K562 (cell line): ENCODE results near the gene TMEM63A. TPM values are rescaled to one million over a fixed set of nuclear protein-coding genes. Genes with fewer than 3 reads are reported as not detected.

ENCODE experiments used
- ARID2 ChIP-seq: fragments of 450-650 bp; IDR thresholded peaks from 2 replicates; pipeline ENCODE4 v1.6.1; 2017; ENCODE audit warnings: antibody characterized with exemption, mild to moderate bottlenecking
- CTCF ChIP-seq, 3 experiments: IDR thresholded peaks in 2 of 3; conservative IDR thresholded peaks in 1 of 3; 2 replicates each; pipeline ENCODE4 v1.5.1; 2011 to 2012; ENCODE audit warnings: low read length in 3 of 3, mild to moderate bottlenecking in 3 of 3, control low read depth in 2 of 3, improper control_type of control experiment in 1 of 3, inconsistent platforms in 1 of 3, low read depth in 1 of 3, mixed read lengths in 1 of 3, moderate library complexity in 1 of 3; ENCODE audit not compliant: insufficient read depth in 2 of 3
- GATAD2A ChIP-seq: fragments of 450-650 bp; IDR thresholded peaks from 2 replicates; pipeline ENCODE4 v1.6.1; 2017
- HOXB6 ChIP-seq: fragments of 250-450 bp; sonication (Bioruptor Pico); IDR thresholded peaks from 2 replicates; pipeline ENCODE4 v1.5.1; 2022; ENCODE audit warnings: mild to moderate bottlenecking, borderline replicate concordance
- MCM2 ChIP-seq: fragments of 450-650 bp; IDR thresholded peaks from 2 replicates; pipeline ENCODE4 v1.6.1; 2017; ENCODE audit warnings: low read depth, mild to moderate bottlenecking
- MYBL2 ChIP-seq, 2 experiments: fragments of 450-650 bp in 1 of 2; sonication (generic) in 1 of 2; formaldehyde crosslinking in 1 of 2; IDR thresholded peaks; 2 replicates each; pipeline versions ENCODE4 v1.6.1 to v1.8.1; 2017 to 2022; ENCODE audit warnings: borderline replicate concordance in 1 of 2, inconsistent platforms in 1 of 2, low read depth in 1 of 2, mild to moderate bottlenecking in 1 of 2, missing genetic modification reagents in 1 of 2, moderate library complexity in 1 of 2
- PCBP1 ChIP-seq: fragments of 200-400 bp; formaldehyde crosslinking; IDR thresholded peaks from 2 replicates; pipeline ENCODE4 v1.6.1; 2018; ENCODE audit warnings: mild to moderate bottlenecking, low read depth, low read length; ENCODE audit not compliant: poor library complexity, severe bottlenecking
- RBFOX2 ChIP-seq: fragments of 200-400 bp; formaldehyde crosslinking; IDR thresholded peaks from 2 replicates; pipeline ENCODE4 v1.6.1; 2017; ENCODE audit warnings: low read depth, mild to moderate bottlenecking, low read length, moderate library complexity
- RBM34 ChIP-seq: fragments of 200-400 bp; formaldehyde crosslinking; IDR thresholded peaks from 2 replicates; pipeline ENCODE4 v1.6.1; 2018; ENCODE audit warnings: low read length, borderline replicate concordance; ENCODE audit not compliant: insufficient read depth
- SMARCB1 ChIP-seq: IDR thresholded peaks from 2 replicates; pipeline ENCODE4 v1.6.1; 2011; ENCODE audit warnings: improper control_type of control experiment, low read depth; ENCODE audit not compliant: insufficient read length
- SP1 ChIP-seq: sonication (generic); formaldehyde crosslinking; IDR thresholded peaks from 2 replicates; pipeline ENCODE4 v1.8.1; 2022; ENCODE audit warnings: mild to moderate bottlenecking, missing genetic modification reagents
- TCF7L2 ChIP-seq: fragments of 150-350 bp; IDR thresholded peaks from 2 replicates; pipeline ENCODE4 v1.6.1; 2016; ENCODE audit warnings: low read depth, mild to moderate bottlenecking, low read length, moderate library complexity
- TEAD2 ChIP-seq: fragments of 450-650 bp; IDR thresholded peaks from 2 replicates; pipeline ENCODE4 v1.6.1; 2016; ENCODE audit warnings: missing genetic modification characterization, control low read depth, missing compliant biosample characterization
- ZBTB7A ChIP-seq: IDR thresholded peaks from 2 replicates; pipeline ENCODE4 v1.6.1; 2011; ENCODE audit warnings: low read depth, mild to moderate bottlenecking, low read length, moderate library complexity, borderline replicate concordance; ENCODE audit not compliant: control insufficient read depth
- ZNF253 ChIP-seq: fragments of 250-450 bp; sonication (Bioruptor Pico); conservative IDR thresholded peaks from 2 replicates; pipeline ENCODE4 v1.6.1; 2021; ENCODE audit warnings: mild to moderate bottlenecking
- ZNF583 ChIP-seq: fragments of 250-450 bp; sonication (Bioruptor Pico); IDR thresholded peaks from 2 replicates; pipeline ENCODE4 v1.4.0; 2020
- ZNF778 ChIP-seq: fragments of 450-650 bp; formaldehyde crosslinking; IDR thresholded peaks from 2 replicates; pipeline ENCODE4 v1.4.0; 2020; ENCODE audit warnings: mild to moderate bottlenecking, moderate library complexity
- polyA plus RNA-seq, 8 experiments: library from polyadenylated mRNA; depleted of rRNA in 4 of 8; stranded (reverse) in 5 of 8; unstranded in 3 of 8; fragments of >200 nt; fragmentation: Nextera tagmentation in 2 of 8; fragmentation: Illumina TruSeq in 1 of 8; extraction: Ambion mirVana in 2 of 8; extraction: Trizol in 1 of 8; gene quantifications; 2 replicates each; pipeline versions ENCODE4 v1.2.1 to v1.2.3, GENCODE V29; 2011 to 2014; ENCODE audit warnings: inconsistent platforms in 1 of 8, missing spikeins in 1 of 8
- total RNA-seq, 7 experiments: library from RNA; depleted of rRNA in 6 of 7; stranded (reverse); fragments of >200 nt in 6 of 7; fragmentation: Illumina TruSeq in 2 of 7; extraction: Trizol in 2 of 7; gene quantifications; 2 replicates each; pipeline versions ENCODE4 v1.2.1 to v1.2.3, GENCODE V29; 2011 to 2021; ENCODE audit warnings: low replicate concordance in 1 of 7
- TF ChIP-seq, protein P1 (sequence below), 2 experiments: fragments of 250-450 bp in 1 of 2; fragments of 450-650 bp in 1 of 2; sonication (Bioruptor Pico) in 1 of 2; IDR thresholded peaks; 2 replicates each; pipeline versions ENCODE4 v1.6.1 to v1.8.0; 2016 to 2021; ENCODE audit warnings: mild to moderate bottlenecking in 2 of 2, moderate library complexity in 2 of 2, missing compliant biosample characterization in 1 of 2, missing genetic modification characterization in 1 of 2
- TF ChIP-seq, protein P2 (sequence below): sonication (generic); formaldehyde crosslinking; IDR thresholded peaks from 2 replicates; pipeline ENCODE4 v1.8.0; 2023; ENCODE audit warnings: mild to moderate bottlenecking, missing genetic modification reagents

Gene TMEM63A
- total and polyA plus RNA-seq, 9 of the 15 experiments (the other 6 are each of a cell fraction or from before 2014, with no cell fraction given), result 2.0 to 54.6 (median 17.5) TPM

DNA sequence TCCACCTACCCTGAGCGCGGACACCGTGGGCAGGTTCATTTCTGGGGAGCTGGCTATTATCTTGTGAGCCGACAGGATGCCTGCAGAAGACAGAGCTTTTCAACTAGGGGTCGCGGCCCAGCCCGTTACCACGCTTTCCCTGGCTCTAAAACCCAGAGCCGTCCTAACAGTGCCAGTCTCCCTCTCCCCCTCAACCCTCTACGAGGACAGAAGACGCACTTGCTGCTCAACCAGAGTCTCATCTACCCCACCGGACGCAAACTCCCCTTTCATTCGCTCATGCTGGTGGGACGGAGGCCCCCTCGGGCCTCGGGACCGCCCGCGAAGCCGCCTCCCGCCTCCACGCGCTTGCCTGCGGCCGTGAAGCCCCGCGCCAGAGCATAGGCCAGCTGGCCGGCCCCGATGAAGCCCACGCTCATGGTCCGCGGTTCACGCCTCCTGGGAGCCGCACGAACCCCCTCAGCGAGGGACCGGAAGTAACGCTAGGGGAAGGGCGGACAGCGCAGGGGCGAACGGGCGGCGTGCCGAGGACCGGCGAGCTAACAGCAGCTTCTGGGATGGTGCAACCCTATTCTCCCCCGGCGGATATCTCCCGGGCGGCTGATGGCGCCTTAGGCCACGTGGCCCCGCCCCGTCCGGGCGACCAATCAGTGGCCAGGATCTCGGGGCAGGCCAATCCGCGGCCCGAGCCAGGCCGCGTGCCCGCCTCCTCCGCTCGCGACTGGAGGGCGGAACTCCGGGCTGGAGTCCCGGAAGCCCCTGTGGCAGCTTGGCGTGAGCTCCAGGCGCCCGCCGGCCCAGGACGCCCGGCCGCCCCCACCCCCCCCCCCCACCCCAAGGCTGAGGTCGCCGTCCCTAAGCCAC, 41.7 kb upstream of the TMEM63A start, which contains the start of gene PYCR2 (continued):
- no peak for TF ChIP-seq MYBL2 (IDR thresholded peaks at IDR 0.05; ENCODE audit: low read depth)
- TF ChIP-seq MYBL2 (CRISPR knock-in tag; IDR thresholded peaks at IDR 0.05; ENCODE audit: borderline replicate concordance), result no peak
- TF ChIP-seq RBFOX2, result peak; percentile 99
- no peak for TF ChIP-seq SMARCB1
- TF ChIP-seq ZNF253 (CRISPR knock-in tag), result no peak
- TF ChIP-seq TCF7L2, result no peak
- no peak for TF ChIP-seq ARID2
- TF ChIP-seq, protein P1, sequence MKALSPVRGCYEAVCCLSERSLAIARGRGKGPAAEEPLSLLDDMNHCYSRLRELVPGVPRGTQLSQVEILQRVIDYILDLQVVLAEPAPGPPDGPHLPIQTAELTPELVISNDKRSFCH (CRISPR knock-in tag; IDR thresholded peaks at IDR 0.05), result no peak
- TF ChIP-seq, protein P1 (tag; IDR thresholded peaks at IDR 0.05), result peak; percentile 83
- TF ChIP-seq RBM34, result 0 out of 2 replicates have a peak, but pooled peaks have one; percentile 24
- TF ChIP-seq ZNF778 (CRISPR knock-in tag), result no peak
- peak; percentile 99 for TF ChIP-seq PCBP1
- TF ChIP-seq MCM2, result no peak
- peak; percentile 65 for TF ChIP-seq ZNF583 (CRISPR knock-in tag)
- TF ChIP-seq TEAD2, result no peak
- TF ChIP-seq GATAD2A, result no peak
- no peak for TF ChIP-seq HOXB6
- TF ChIP-seq SP1 (CRISPR knock-in tag), result peak; percentile 86; the same call in 1 of the 2 replicates
- peak; percentile 5 to 19 (median 10); a peak in 2 of 6 replicates for TF ChIP-seq CTCF (IDR thresholded peaks at IDR 0.05 in 2 of 3, conservative IDR thresholded peaks at IDR 0.05 in 1 of 3; ENCODE audit: insufficient read depth in 2 of 3, low read depth in 1 of 3, low read length in 3 of 3)
- 0 out of 2 replicates have a peak, but pooled peaks have one; percentile 45 for TF ChIP-seq ZBTB7A
- TF ChIP-seq, protein P2, sequence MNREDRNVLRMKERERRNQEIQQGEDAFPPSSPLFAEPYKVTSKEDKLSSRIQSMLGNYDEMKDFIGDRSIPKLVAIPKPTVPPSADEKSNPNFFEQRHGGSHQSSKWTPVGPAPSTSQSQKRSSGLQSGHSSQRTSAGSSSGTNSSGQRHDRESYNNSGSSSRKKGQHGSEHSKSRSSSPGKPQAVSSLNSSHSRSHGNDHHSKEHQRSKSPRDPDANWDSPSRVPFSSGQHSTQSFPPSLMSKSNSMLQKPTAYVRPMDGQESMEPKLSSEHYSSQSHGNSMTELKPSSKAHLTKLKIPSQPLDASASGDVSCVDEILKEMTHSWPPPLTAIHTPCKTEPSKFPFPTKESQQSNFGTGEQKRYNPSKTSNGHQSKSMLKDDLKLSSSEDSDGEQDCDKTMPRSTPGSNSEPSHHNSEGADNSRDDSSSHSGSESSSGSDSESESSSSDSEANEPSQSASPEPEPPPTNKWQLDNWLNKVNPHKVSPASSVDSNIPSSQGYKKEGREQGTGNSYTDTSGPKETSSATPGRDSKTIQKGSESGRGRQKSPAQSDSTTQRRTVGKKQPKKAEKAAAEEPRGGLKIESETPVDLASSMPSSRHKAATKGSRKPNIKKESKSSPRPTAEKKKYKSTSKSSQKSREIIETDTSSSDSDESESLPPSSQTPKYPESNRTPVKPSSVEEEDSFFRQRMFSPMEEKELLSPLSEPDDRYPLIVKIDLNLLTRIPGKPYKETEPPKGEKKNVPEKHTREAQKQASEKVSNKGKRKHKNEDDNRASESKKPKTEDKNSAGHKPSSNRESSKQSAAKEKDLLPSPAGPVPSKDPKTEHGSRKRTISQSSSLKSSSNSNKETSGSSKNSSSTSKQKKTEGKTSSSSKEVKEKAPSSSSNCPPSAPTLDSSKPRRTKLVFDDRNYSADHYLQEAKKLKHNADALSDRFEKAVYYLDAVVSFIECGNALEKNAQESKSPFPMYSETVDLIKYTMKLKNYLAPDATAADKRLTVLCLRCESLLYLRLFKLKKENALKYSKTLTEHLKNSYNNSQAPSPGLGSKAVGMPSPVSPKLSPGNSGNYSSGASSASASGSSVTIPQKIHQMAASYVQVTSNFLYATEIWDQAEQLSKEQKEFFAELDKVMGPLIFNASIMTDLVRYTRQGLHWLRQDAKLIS (CRISPR knock-in tag), result peak; percentile 92
